GM19238 (cell line): ENCODE measurements around the gene CLPSL2.

Experiments used
- DNase-seq: peaks from one replicate; pipeline ENCODE4 v3.0.0; 2011; ENCODE audit warnings: low spot score; ENCODE audit not compliant: insufficient read length

The CLPSL2 gene

DNA sequence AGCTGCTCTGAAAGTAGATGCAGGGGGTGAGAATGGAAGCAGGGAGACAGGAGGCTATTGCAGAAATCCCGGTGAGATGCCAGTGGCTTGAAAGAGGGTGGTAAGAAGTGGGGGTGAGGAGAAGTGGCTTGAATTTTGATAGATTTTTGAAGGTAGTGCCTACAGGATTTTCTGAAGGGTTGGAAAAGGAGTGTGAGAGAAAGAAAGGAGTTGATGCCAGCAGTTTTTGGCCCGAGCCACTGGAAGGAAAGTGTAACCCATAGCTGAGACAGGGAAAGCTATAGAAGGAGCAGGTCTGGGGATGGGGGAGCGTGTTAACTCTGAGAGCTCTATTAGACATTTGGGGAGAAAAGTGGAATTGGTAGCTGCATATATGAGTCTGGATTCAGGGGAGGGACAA lies 29.9 kb upstream of the CLPSL2 start:
- DNase-seq = no peak

DNA sequence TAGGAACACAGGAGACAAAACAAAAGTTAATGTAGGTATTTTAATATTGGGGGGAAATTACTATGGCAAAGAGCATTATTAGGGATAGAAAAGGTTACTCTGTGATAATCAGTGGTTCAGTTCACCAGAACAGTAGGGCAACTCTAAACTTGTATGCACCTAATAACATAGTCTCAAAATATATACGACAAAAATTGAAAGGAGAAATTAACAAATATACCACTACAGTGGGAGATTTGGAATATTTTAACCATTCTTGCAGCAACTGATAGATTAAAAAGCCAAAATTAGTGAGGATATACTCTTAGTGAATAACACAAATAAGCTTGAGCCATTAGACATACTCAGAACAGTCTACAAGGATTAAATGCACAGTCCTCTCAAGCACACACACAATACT lies 28.5 kb upstream of the CLPSL2 start:
- no peak for DNase-seq

DNA sequence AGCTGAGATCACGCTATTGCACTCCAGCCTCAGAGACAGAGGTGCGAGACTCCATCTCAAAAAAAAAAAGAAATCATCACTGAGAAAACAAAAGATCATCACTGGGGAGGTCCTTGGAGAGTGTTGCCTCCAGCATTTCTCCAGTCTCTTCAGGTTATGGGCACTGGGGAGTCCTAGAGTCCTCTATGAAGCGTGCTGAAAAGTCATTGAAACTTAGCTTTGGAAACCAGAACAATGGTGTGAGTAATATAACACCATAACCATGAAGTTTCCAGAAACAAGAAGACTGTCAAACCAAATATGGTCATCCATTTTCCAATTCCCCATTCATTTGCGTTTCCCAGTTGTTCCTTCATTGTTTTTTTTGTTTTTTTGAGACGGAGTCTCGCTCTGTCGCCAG lies 25.8 kb upstream of the CLPSL2 start:
- DNase-seq = no peak

DNA sequence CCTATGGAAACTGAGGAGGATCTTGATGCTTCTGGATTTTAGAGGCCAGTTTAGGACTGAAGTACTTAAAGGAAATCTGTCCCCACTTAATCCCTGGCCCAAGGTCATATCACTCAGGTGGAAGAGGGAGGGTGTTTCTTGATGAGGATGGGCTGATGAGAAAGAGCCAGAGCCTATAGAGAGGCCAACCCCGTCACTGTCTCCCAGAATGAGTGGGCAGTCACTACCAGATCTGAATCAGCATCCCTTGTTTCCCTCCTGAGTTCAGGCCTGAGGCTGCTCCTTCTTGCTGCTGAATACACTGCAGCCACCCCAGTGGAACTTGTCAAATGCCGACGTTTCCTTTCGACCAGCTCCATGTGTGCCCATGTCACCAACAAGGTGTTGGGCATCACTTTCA lies 24.8 kb upstream of the CLPSL2 start:
- no peak for DNase-seq

DNA sequence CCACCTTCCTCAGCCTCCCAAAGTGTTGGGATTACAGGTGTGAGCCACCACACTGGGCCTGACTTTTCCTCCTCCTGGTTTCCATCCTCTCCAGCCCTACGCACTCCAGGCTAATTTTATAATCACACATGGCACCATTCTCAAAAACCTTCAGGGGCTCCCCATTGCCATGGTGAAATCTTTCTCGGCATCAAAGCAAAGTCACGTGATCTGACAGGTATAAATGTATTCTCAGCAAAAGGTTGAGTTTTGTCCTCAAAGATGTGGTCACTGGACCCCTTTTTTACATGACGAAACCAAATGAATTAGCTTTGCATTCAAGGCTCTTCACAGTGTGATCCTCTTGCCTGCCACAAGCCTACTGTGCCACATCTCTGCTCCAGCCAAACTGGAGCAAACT lies 24.1 kb upstream of the CLPSL2 start:
- DNase-seq = no peak

DNA sequence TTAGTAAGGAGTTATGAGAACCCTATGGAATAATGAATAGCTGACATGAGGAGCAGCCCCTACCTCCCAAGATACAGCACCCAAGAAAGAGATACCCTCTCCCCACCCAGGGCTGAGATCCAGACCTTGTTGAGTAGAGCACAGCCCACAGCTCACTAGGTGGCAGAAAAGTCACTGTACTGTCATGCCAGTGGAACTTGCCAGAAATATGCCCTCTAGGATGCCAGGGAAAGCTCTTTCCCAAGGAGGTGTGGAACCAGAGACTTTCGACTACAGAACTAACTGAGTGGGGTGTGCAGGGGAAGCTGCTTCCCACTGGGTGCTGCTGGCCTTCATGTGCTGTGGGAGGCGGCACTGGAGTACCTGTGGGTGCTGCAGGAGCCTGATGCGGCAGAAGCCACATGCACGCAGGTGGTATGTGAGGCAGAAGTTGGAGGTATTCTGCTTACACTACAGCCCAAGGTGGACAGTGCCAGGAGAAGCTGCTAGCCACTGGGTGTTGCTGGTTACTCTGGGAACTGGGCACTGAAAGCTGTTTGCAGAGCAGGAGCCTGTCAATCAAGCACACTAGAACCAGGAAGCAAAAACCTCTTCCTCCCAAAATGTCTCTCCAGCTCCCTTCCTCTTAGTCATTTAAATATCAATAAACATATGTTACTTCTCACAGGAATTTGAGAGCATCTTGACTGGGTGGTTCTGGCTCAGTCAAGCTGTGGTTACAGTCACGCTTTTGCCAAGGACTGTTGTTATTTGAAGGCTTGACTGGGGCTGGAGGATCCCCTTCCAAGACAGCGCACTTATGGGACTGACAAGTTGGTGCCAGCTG lies 21.7 kb upstream of the CLPSL2 start:
- no peak for DNase-seq

DNA sequence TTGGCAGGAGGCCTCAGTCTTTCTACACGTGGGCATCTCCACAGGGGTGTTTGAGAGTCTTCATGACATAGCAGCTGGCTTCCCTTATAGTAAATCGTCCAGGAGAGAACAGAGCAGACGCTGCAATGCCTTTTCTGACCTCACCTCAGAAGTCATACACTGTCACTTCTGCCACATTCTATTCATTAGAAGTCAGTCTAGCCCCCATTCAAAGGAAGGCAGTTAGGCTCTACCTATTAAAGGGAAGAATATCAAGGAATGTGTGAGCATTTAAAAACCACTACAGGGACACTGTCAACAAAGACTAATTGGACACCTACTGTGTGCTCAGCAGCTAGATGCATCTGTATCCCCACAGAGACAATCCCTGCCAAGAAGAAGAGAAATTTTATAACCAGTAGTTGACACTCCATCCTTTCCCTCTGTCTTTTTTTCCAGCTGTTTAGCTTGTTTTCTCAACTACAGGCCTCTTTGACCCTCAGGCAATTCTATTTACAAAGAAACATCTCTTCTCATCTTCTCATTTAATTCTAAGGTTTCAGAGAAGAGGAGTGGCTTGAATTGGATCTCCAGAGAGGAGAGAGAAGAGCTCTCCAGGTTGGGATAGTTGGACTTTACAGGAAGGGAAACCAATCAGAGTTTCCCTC lies 21.0 kb upstream of the CLPSL2 start:
- DNase-seq = no peak

DNA sequence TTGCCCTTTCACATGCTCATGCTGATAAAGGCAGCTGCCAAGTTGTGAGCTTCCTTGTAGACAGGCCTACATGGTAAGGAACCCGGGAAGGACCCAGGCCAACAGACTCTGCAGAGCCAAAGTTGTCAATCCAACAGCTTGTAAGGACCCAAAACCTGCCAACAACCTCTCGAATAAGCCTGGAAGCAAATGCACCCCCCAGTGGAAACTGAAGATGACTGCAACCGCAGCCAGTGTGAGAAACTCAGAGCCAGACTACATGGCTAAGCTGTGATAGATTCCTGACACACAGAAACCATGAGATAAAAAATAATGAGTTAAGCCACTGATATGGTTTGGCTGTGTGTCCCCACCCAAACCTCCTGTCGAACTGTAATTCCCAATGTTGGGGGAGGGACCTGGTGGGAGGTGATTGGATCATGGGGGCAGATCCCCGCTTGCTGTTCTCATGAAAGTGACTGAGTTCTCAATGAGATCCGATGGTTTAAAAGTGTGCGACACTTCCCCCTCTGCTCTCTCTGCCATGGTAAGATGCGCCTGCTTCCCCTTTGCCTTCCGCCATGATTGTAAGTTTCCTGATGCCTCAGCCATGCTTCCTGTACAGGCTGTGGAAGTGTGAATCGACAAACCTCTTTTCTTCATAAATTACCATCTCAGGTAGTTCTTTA lies 18.8 kb upstream of the CLPSL2 start:
- DNase-seq = no peak

DNA sequence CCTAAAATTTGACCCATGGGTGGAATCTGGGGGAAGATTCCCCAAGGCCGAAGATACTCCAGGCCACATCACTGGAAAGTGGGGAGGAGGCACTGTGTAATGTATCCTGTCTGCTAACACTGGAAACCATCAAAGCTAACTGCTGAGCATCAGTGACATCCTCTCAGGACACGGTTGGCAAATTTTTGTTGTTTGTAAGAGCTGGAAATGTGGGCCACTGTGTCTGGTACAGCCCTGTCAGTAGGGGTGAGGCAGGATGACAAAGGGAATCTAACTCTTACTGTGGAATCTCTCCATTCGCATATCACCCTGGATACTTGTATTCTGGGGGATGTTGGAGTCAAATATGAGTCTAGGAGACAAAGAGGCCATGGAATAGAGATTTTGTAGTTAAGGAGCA lies 17.0 kb upstream of the CLPSL2 start:
- no peak for DNase-seq

DNA sequence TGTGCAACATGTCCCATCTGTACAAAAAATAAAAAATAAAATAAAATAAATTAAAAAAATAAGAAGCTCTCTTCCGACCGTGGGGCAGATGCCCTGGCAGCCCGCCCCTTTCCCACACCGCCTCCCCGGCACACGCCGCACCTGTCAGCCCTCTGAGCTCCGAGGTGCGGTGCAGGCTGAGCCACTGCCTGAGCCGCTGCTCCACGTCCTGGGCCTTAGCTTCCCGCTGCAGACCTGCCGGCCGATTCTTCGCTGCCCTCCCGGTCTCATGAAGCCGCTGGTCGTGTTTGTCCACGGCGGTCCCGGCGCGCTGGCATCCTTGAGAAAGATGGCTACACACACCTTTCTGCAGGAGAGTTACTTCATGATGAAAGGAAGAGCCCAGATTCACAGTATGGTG lies 10.7 kb upstream of the CLPSL2 start:
- no peak for DNase-seq

DNA sequence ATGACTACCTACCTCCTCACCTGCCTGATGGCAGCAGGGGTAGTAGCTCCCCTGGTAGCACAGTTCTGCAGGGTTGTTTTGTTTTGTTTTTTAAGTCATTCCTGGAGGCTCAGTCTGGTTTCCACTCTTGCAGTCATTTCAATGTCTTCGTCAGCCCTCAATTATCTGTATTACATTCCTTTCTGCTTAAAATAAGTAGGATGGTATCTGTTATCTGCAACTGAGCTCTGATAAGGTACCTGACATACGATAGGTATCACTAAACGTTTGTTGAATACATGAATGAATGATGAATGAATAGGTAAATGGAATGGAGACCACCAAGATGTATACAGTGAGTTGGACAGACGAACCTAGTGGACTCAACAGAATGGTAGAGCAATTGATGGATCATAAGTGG lies 7.2 kb upstream of the CLPSL2 start:
- no peak for DNase-seq

DNA sequence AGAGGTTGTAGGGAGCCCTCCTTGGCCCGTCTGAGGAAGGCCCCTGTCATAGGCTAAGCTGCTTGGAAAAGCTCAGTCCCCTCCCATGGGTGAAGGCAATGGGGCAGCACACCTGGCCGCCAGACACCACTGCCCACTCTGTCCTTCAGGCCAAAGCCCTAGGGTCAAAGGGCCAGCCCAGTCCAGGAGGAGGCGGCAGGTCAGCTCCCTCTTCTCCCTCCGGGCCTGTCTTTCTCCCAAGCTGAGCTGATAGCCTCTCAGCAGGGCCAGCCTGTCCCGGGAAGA lies 5.1 kb upstream of the CLPSL2 start:
- no peak for DNase-seq

DNA sequence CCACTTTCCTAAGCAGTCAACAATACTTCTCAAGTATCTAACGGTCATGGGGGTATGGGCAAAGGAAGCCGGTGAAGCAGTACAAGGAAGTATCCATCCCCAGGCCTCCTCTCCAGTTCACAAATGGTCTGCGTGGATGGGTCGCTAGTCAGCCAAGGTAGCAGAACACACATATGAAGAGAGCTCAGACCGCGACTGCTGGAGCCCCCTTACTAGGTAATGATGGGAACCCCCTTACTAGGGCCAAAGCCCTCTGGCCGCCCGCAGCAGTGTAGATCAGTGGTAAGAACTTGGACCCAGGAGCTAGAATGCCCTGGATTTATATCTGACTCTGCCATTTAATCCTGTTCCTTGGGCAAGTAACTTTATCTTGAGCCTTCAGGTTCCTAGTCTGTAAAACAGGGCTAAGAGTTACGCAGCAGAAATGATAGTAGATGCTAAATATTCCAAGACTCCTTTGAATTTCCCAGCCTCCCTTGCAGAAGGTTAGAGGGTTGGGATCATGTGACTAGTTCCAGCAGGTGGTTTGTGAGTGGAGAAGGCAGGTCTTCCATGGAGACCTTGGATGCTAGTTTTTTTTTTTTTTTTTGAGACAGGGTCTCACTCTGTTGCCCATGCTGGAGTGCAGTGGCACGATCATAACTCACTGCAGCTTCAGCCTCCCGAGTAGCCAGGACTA lies 2.1 kb upstream of the CLPSL2 start:
- no peak for DNase-seq

DNA sequence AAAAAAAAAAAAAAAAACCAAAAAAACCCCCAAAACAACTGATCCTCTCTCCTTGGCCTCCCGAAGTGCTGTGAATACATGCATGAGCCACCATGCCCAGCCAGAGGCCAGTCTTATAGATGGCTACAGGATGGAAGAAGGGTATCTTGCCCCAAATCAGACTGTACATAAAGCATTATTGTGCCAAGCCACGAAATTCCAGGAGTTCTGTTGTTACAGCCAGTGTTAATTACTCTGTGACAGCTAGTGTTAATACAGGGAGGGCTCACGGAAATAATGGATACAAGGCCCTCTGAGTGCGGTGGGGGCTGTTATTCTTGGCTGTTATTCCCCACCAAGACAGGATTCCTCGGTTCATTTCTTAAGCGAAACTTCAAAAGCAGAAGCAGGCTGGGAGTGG lies 1.4 kb upstream of the CLPSL2 start:
- no peak for DNase-seq

DNA sequence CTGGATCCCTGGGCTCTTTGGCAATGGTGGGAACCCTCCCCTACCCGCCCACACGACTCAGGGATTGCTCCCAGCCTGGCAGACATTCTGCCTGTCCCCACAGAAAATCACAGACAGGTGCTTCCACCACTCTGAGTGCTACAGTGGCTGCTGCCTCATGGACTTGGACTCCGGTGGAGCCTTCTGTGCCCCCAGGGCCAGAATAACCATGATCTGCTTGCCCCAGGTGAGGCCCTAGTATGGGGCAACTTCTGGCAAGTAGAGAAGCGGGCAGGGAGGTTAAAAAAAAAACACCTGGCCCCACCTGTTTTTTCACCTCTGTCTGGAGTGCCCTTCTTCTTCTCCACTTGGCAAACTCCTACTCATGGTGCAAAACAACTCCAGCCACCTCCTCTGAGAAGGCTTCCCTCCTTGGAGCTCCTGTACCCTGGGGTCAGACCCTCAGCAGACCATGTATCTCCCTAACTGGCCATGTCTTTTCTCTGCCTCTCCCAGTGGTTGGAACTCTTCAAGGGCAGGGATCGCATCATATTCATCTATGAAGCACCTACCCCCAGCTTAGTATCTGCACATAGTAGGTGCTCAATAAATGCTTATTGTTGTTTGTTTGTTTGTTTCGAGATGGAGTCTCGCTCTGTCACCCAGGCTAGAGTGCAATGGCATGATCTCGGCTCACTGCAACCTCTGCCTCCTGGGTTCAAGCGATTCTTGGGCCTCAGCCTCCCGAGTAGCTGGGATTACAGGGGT lies 1.1 kb downstream of the CLPSL2 start:
- no peak for DNase-seq

DNA sequence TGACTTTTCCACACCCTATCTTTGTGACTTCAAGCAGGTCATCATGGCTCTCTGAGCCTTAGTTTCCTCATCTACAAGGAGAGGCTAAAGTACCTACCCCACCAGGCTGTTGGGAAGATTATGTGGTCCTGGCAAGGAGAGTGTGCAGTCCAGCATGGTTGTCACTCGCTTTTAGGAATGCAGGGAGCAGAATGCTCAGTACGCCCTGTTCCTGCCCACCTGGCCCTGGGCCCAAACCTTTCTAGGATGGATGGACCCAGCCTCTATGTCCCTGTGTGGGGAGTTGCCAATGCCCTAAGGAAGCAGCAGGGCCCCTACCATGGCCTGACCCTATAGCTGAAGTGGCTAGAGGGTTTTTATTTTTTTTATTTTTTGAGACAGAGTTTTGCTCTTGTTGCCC lies 2.0 kb downstream of the CLPSL2 start:
- no peak for DNase-seq

DNA sequence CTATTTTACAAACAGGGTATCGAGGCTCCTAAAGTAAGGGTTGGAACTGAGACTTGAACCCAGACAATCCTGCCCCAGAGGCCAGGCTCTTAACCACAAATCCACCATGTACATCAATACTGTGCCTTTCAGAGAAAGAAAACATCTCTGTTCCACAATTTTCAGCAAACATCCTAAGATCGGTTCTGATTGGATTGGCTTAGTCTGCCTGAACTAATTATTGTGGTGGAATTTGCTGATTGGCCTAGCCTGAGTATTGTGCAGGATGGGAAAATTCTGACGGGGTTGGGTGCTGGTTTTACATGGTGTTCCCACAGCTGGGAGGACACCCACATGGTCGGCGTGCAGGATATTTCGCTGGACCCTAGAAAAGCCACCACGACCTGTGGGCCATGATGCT lies 4.3 kb downstream of the CLPSL2 start, which contains the start of gene CLPSL1:
Gene CLPSL1, plus strand, starts transcription at position 301 of the 400 bp plus-strand sequence. Its CDS starts 92 bp downstream, at position 393.
- no peak for DNase-seq

DNA sequence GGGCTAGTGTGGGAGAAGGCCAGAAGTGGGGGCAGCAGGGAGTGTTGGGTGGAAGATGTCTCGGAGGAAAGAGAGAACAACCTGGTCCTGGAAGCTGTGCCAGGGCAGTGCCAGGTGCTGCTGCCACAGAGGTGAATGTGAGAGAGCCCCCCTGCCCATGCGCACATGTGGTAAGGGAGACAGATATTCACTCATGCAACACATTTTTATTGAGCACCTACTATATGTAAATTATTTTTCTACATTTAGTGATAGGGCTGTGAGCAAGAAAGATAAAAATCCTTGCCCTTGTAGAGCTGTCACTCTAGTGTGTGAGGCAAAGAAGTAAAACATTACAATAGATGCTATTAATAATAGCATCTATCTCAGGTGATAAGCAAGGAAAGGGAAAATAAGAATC lies 4.9 kb downstream of the CLPSL2 start:
- DNase-seq = no peak

DNA sequence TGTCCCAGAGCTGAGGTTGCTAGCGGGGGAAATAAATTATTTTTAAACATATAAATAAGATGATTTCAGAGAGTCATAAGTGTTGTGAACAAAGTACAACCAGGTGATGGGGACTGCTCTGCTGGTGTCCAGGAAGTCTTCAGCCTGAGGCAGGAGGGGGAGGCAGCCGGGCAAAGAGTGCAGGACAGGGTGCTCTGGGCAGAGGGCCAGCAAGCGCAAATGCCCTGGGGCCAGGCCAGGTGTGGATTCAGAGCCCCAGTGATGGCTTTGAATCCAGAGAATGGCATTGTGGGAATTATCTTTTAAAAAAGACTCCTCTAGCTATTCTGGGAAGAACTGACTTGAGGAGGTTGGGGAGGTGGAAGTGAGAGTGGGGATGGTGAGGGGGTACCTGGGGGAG lies 6.0 kb downstream of the CLPSL2 start:
- DNase-seq = no peak

DNA sequence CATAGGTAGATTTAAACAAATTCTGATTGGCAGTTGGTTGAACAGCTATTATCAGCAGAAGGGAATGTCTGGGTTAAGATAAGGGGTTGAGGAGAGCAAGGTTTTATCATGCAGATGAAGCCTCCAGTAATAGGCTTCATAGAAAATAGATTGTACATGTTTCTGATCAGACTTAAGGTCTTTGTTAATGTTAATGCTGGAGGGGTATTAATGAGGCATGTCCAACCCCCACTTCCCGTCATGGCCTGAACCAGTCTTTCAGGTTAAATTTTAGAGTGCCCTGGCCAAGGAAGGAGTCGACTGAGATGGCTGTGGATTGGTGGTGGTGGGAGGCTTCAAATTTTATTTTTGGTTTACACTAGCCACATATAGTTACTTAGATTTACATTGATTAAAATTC lies 7.8 kb downstream of the CLPSL2 start:
- no peak for DNase-seq

DNA sequence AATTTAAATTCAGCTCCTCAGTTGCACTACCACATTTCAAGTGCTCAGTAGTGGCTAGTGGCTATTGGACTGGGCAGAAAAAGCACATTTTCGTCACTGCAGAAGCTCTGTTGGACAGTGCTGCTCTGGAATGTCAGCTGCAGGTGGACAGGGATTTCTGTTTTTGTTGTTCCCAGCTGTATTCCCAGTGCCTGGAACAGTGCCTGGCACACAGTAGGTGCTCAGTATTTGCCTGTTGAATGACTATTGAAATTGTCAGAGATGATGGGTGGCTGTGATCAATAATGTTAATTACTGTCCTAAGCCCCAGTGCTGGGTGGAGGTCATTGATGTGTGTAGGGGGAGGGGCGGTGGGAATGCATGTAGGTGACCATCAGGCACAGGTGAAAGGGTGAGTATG lies 9.9 kb downstream of the CLPSL2 start:
- no peak for DNase-seq

DNA sequence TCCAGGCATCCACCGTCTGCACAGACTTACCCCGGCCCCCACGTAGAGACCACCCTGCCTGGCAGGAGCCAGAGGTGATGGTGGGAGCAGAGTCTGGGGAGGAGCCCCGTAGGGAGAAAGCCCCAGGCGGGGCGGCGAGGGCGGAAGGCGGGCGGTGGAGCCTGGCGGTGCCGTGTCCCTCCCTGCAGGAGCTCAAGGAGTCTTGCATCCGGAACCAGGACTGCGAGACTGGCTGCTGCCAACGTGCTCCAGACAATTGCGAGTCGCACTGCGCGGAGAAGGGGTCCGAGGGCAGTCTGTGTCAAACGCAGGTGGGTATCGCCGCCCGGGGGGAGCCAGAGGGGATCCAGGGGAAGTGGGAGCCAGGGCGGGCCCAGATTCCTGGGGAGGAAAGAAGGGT lies 10.4 kb downstream of the CLPSL2 start:
- no peak for DNase-seq
